HG03060 (cell line): Measurements from ENCODE around the gene RBM14.
"Not testable (repeated sequence)": the region's sequence is repeated elsewhere in the genome, so short reads cannot be mapped to it uniquely, and the experiment has no call there.

Experiments
- ATAC-seq: cut with Tn5 transposase; IDR thresholded peaks from one replicate; pipeline ENCODE4 v1.9.1; 2021; ENCODE audit warnings: low read depth, moderate number of reproducible peaks; ENCODE audit not compliant: unreplicated experiment

The RBM14 gene, protein sequence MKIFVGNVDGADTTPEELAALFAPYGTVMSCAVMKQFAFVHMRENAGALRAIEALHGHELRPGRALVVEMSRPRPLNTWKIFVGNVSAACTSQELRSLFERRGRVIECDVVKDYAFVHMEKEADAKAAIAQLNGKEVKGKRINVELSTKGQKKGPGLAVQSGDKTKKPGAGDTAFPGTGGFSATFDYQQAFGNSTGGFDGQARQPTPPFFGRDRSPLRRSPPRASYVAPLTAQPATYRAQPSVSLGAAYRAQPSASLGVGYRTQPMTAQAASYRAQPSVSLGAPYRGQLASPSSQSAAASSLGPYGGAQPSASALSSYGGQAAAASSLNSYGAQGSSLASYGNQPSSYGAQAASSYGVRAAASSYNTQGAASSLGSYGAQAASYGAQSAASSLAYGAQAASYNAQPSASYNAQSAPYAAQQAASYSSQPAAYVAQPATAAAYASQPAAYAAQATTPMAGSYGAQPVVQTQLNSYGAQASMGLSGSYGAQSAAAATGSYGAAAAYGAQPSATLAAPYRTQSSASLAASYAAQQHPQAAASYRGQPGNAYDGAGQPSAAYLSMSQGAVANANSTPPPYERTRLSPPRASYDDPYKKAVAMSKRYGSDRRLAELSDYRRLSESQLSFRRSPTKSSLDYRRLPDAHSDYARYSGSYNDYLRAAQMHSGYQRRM

DNA sequence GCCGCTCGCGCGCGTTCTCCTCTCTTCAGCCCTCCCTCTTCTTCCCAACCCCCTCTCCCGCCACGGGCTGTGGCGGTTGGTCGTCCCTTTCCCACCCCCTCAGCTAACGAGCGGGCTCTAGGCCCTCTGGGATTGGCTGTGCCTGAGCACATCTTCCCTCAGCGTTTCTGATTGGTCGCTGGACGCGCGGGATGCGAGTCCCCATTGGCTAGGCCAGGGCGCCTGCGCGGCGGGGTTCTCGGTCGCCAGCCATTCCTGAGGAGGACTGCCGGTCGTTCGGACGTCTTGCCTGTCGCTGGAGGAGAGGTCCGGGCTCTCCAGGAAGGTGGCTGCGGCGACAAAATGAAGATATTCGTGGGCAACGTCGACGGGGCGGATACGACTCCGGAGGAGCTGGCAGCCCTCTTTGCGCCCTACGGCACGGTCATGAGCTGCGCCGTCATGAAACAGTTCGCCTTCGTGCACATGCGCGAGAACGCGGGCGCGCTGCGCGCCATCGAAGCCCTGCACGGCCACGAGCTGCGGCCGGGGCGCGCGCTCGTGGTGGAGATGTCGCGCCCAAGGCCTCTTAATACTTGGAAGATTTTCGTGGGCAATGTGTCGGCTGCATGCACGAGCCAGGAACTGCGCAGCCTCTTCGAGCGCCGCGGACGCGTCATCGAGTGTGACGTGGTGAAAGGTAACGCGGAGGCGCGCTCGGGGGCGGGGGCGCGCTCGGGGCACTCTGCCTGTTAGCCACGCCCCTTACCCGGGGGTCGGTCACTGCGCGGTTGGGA lies at the start of gene RBM14:
TSS of gene RBM14 (plus strand) at position 252 of the 776 bp plus-strand sequence. CDS start at position 343, 91 bp downstream.
- peak; percentile 82 for ATAC-seq

DNA sequence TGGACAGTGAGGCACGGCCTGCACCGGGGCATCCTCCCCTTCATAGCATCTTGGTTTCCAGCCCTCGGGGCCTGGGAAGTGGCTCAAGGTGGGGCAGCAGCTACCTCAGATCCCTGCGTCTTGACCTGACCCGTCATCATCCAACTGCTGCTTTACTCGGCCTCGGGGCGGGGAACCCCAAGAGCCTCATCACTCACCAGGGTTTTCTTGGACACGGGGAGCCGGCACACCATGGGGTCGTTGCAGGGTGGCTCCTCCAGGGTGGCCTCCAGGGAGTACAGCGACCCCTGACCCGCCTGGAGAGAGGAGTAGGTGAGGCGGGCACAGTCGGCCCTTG lies 48.7 kb upstream of the RBM14 start:
- ATAC-seq: no peak

DNA sequence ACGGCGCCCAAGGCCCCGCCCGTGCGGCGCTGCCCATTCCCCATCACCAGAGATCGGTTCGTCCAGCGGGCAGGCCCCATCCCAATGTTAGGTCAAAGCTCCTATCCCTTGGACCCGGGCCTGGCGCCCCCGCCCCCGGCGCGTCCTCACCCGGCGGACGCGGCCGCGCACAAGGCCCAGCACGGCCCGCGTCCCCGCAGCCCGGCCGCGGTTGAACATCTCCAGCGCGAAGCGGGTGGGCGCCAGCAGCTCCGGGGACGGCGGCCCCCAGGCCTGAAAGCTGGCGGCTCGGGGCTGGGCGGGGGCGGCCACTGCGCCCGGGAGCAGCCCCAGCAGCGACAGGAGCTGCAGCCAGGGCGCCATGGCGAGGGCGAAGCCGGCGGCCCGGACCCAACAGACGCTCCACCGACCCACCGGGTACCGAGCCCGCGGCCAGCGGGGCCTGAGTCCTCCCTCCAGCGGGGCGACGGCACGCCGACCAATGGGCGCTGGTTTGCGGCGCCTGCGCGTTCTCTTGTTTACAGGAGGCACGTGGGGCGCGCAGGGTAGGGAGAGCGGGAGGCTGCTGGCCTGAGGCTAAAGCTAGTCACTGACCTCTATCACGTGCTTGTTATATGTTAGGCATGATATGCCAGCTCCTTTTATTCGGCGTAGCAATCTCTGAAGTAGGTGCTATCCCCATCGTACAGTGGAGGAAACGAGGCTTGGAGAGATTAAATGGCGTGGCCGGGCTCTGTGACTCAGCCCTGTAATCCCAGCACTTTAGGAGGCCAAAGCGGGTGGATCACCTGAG lies 48.1 kb upstream of the RBM14 start, which contains the start of gene CTSF:
TSS of gene CTSF (minus strand) at position 483 of the 793 bp plus-strand sequence. CDS start at position 363, 120 bp downstream.
- no peak for ATAC-seq

DNA sequence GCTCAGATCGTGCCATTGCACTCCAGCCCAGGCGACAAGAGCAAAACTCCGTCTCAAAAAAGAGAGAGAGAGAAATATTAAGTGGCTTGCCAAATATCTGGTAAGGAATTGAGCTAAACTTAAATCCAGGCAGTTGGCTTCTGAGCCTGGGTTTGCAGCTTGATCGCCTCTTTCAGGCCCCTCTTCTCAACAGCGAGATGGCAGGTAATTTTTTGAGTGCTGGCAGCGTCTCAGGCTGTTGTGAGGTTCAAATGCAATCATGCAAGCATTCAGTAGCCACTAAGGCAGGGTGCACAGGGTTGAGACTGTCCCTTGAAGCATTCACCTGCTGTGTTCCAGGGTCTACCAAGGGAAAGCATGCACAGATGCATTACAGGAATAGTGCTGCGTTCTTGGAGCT lies 47.4 kb upstream of the RBM14 start:
- ATAC-seq: no peak

DNA sequence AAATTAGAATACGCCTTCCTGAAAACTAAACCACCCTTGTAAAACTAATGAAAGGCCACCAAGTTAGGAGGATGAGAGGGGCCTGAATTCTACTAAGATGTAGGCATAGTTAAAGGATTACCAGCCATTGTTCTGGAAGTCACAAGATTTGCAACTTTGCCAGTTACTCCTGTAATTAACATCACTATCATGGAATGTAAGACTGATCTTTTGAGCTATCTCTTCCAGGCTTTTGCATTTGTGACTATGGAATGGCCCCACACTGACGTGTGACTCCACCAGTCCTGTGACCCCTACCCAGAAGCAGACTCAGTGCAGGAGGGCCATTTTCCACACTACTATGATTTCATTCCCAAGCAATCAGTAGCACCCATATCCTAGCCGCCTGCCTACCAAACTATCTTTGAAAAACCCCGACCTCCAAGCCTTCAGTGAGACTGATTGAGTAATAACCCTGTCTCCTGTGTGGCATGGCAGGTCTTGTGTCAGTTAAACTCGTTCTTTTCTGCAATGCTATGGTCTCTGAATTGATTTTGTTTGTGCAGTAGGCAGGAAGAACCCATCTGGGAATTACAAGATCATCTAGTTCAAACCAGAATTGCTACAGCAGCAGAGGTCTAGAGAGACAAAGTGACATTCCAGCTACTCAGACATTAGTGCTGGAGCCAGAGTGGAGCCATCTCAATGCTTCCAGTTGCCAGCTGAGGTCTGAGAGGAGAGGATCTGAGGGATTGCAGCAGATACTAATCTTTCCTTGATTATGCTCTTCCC lies 46.2 kb upstream of the RBM14 start:
- ATAC-seq: no peak

DNA sequence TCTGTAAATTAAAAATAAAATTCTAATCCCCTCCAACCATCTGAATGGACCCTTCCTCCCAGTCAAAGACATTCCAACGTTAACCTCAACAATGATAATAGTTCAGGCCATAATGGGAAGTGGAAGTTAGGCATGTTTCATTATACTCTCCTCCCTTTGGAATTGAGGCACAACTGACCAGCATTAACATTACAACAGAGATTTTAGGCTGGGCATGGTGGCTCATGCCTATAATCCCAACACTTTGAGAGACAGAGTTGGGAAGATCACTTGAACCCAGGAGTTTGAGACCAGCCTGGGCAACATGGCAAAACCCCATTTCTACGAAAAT lies 45.6 kb upstream of the RBM14 start:
- ATAC-seq: no peak

DNA sequence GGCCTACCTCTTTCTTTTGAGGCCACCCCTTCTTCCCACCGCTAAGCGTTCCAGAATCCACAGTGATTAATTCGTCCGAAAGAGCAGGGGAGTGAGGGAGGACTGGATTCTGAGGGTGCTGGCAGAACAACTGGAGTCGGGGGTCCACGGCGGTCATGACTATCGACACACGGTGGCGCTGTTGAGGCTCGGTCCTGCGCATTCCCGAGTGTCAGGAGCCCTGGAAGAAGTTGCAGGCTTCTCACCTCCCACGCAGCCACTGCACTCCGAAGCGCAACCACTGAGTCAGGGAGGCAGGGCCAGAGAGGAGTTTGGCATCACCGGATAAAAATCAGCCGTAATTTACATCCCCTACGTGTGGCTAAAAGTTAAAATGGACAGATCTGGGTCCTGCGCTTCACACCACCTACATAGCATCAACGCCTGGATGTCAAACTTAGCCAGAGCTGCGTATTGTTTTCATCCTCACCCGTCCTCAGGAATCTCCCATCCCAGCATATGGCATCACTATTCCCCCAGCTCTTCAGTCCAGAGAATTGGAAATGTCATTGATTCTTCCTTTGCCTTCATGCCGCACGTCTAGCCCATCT lies 37.3 kb upstream of the RBM14 start:
- ATAC-seq: no peak

DNA sequence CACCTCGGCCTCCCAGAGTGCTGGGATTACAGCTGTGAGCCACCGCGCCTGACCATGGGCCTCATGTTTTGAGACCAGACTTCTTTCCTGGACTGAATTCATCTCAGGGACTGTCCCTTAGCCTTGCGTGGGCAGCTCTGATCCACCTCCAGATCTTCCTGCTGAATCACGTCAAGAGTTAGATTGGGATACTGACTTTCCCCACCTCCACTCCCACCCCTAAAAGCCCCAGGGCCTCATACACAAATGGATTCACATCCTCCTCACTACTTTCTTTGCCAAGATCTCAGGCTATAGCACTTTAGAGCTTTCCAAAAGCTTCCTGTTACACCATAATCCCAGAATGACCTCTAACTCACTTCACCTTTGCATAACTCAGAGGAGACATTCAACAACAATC lies 35.6 kb upstream of the RBM14 start:
- no peak for ATAC-seq

DNA sequence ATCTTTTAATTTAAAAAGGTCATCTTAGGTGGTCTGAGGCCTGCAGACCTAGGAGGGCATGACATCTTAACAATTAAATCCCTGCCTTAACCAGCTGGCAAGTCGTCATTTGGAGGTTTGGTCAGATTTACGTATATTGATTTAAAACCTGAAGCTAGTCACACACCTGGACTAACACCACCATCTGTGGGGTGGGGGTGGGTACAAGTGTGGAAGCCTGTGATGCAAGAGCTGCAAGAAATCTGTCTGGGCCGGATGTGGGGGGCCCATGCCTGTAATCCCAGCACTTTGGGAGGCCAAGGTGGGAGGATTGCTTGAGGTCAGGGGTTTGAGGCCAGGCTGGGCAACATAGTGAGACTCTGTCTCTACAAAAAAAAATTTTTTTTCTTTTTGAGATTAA lies 35.2 kb upstream of the RBM14 start:
- no peak for ATAC-seq

DNA sequence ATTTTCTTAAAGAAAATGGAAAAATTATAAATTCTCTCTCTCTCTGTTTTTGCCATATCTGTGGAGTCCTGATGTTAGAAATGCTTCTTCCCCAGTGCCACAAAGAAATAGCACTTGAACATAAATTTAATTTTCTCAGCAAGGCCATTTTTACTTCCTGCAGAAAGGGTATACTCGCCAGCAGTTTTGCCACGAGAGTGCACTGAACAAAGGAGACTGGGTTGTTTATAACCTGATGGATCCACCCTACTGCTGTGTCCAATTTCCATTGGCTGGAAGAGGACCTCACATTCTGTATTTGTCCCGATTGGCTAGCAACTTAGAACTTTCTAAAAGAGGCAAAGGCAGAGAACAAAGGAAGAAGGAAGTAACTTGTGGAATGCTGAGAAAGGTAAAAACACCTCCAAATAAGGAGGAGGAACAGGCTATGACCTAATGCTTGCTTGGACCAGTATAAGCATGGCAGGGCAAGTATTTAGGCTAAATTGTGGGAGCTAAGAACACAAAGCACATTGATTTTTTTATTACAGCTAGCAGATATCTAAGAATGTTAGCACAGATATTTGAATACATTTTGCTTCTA lies 33.8 kb upstream of the RBM14 start:
- not testable (repeated sequence) for ATAC-seq

DNA sequence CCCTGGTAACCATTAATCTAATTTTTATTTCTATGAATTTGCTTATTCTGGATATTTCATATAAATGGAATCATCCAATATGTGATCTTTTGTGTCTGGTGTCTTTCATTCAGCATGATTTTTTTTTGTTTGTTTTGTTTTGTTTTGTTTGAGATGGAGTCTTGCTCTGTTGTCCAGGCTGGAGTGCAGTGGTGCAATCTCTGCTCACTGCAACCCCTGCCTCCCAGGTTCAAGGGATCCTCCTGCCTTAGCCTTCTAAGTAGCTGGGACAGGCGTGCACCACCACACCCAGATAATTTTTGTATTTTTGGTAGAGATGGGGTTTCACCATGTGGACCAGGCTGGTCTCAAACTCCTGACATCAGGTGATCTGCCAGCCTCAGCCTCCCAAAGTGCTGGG lies 31.0 kb upstream of the RBM14 start:
- not testable (repeated sequence) for ATAC-seq

DNA sequence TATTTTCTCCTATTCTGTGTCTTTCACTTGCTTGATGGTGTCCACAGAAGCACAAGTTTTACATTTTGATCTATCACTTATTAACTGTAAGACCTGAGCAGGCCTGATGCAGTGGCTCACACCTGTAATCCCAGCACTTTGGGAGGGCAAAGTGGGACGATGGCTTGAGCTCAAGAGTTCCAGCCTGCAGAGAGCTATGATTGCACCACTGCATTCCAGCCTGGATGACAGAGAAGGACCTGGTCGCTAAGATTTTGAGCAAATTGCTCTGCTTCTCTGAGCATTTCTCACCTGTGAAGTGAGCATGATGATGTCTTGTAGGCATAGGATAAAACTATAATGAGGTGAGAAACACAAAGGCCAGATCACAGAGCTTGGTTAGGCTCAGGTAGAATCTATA lies 30.3 kb upstream of the RBM14 start:
- ATAC-seq: no peak

DNA sequence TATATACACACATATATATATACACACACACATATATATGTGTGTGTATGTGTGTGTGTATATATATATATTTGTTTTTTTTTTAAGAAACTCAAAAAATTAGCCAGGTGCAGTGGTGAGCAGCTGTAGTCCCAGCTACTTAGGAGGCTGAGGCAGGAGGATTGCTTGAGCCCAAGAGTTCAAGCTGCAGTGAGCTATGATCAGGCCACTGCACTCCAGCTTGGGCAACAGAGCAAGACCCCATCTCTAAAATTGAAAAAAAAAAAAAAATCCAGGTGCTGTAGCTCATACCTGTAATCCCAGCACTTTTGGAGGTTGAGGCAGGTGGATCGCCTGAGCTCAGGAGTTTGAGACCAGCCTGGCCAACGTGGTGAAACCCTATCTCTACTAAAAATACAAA lies 27.1 kb upstream of the RBM14 start:
- not testable (repeated sequence) for ATAC-seq

DNA sequence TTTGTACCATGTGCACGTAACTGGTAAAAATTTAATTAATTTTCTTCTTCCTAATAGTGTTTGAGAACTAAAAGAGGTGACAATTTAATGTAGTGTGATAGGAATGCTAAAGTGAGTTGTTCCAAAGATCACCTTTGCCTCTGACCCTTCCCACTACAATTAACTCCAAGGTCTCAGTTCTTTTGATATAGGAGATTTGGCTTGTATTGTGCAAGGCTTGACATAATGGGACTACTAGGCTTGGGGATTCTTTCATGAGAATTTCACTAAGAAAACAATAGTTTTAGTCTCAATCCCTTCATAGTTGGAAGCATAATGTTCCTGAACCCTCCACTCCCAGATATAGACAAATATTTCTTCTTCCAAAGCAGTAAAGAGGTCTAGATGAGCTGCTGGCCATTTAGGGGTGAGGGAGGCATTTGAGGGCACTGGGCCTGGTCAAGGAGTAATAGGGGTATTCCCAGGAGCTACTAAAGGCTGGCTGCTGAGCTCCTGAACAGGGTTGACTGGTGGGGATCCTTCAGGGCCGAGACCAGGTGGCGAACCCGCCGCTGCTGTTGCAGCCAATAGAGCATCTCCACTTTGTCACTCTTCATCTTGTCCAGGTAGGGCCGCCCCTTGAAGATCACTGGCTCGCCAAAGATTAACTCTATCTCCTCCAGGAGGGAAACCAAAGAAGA lies 26.3 kb upstream of the RBM14 start:
- ATAC-seq: no peak

DNA sequence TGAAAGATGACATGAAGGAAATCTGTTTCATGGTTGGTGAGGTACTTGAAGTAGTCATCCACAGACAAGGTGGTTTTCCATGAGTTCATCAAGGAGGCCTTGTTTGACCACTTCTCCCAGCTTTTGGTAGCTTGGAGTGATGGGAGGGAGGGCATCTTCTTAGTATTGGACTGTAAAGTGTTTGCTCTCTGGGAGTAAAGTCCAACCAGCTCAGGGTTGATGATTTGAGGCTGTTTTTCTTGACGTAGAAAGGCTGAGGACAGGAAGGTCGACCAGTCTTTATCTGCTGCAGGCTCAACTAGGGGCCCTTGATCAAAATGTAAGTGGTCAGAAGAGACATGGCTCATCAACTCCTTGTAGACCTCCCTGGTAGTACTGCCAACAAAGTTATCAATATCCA lies 25.3 kb upstream of the RBM14 start:
- no peak for ATAC-seq

DNA sequence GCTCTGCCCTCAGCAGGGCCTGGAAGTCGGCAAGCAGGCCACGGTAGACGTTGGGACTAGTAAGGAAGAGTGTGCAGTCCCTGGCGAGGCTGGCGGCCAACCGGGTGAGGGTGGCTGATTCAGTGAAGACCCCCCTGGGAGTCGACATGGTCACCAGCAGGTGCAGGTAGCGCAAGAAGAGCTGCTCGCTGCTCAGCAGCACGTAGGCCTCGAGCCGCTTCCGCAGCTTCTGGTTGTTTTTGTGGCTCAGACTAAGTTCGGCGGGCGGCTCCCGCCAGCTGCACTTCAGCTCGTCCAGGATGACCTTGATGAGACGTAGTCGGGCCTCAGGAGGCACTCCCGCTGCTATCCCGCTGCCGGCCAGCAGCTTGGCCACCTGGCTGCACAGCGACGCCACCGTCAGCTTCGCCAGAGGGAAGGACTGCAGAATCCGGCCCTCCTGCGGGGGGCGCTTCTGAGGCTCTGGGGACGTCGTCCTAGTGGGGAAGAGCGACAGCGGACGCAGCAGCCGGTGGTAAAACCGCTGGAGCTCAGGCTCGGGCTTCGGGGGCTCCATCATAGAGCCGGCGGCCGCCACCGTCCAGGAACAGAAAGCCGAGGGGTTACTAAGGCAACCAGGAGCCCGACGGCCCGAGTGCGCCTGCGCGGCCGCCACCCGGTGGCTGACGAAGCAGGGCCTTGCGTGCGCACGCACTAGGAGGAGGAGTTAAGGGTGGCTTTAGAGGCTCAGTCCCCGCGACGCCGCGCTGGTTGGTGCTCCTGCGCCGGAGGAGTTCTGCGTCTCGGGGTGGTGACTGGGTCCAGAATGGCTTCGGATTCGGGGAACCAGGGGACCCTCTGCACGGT lies 23.8 kb upstream of the RBM14 start, which contains the start of the genes CCDC87 and CCS:
TSS of gene CCDC87 (minus strand) at position 607 of the 846 bp plus-strand sequence. CDS start at position 559, 48 bp downstream.
TSS of gene CCS (plus strand) at position 729 of the 846 bp plus-strand sequence. CDS start at position 806, 77 bp downstream.
- peak; percentile 71 for ATAC-seq

DNA sequence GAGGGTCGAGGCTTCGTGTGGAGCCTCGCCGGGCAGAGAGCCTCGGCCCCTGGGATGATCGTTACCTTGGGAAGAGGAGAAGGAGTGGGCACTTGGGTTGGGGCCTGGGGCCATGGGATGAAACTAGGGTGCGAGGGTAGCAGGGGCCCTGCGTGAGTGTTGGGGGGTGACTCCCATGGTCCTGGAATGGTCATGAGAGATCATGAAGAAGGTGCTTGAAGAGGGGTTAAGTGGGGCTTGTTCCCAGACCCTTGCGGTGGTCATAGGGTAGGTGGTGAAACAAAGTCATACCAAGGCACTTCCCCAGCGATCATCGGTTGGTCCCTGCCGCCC lies 23.2 kb upstream of the RBM14 start:
- ATAC-seq: no peak

DNA sequence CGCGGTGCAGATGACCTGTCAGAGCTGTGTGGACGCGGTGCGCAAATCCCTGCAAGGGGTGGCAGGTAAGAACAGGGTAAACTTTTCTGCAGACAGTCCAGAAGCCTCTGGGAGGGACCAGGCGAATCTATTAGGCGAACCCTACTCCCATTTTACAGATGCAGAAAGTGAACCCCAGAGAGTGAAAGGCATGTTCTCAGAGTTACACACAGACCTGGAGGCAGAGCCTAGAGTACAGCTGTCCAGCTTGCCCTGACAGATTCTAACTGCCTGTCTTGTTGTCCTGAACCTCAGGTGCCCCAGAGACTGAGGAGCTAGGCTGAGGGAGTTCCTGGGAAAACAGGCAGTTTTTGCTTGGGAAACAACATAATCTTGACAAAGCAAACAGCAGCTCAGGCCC lies 22.8 kb upstream of the RBM14 start:
- ATAC-seq: no peak
